Measurements from ENCODE around the gene CCDC85C. TPM values are rescaled to one million over a fixed set of nuclear protein-coding genes. Genes with fewer than 3 reads are reported as not detected.
A peak's percentile ranks its signal among the peaks of the same experiment; 100 is the strongest.

The CCDC85C gene
- polyA plus RNA-seq, 4 donors, result 29.1 to 38.7 (median 30.8) TPM

GRCh38 chr14:99527427-99528076, 76.5 kb downstream of the CCDC85C start:
- DNase-seq (ENCODE audit: low read depth in 4 of 4, low spot score in 3 of 4), result no peak

GRCh38 chr14:99527026-99527425, 77.0 kb downstream of the CCDC85C start:
- no peak for DNase-seq (ENCODE audit: low read depth in 4 of 4, low spot score in 3 of 4)

DNA sequence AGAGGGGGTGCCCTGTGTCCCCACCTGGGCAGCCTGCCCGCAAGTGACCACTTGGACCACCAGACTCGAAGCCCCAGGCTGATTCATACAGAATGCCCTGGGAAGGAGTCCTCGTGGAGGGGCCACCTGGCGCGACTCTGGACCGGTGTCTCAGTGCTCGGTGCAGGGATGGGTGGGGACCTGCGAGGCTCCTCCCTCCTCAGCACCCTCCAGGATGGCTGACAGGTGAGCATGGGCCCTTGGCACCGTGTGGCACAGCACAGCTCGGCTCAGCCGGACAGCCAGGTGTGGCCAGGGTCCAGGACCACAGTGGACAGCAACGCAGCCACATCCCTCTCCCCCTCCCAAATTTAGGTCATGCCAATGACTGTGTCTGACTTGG, 78.3 kb downstream of the CCDC85C start:
- no peak for DNase-seq (ENCODE audit: low read depth in 4 of 4, low spot score in 3 of 4)

GRCh38 chr14:99524804-99525698, 79.0 kb downstream of the CCDC85C start:
- DNase-seq (ENCODE audit: low read depth in 4 of 4, low spot score in 3 of 4), result no peak

GRCh38 chr14:99524091-99524661, 79.8 kb downstream of the CCDC85C start:
- DNase-seq (ENCODE audit: low read depth in 4 of 4, low spot score in 3 of 4), result no peak

DNA sequence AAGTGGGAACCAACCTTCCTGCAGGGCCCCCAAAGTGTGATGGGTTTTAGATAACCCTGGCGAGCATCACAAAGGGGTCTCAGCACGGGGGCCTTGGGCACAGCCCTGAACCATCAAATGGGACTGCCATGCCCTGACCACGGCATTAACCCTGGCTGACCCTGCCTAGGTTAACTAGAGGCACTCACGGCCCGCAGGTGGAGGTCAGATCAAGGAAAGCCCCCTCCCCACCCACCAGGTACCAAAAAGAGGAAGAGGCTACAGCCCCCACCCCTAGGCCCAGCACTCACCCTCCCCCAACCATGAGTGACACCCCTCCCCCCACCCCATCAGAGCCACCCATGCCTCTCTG, 80.3 kb downstream of the CCDC85C start:
- no peak for DNase-seq (ENCODE audit: low read depth in 4 of 4, low spot score in 3 of 4)

- no peak for DNase-seq (ENCODE audit: low read depth in 4 of 4, low spot score in 3 of 4)
These were observed 80.9 kb downstream of the CCDC85C start for GRCh38 chr14:99522934-99523703.

DNA sequence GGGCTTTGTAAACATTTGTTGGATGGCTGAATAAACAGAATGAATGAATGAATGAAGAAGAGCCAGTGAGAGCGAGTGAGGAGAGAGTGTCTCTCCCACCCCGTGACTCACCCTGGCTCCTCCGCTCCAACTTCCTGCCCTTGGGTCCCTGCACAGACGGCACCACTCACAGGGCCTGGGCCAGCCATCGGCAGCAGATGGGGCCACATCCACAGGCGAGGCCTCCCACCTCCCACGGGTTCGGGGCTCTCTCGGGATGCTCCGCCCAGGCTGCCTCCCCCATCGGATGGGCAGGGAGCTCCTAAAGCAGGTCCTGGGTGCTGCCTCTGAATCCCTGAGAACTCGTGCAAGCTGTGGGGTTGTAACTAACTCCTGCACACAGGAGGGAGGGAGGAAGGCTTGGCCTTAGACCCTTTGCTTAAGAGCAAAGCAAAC, 81.5 kb downstream of the CCDC85C start:
- DNase-seq (ENCODE audit: low read depth in 4 of 4, low spot score in 3 of 4), result no peak

GRCh38 chr14:99522025-99522401, 82.0 kb downstream of the CCDC85C start:
- no peak for DNase-seq (ENCODE audit: low read depth in 4 of 4, low spot score in 3 of 4)

DNA sequence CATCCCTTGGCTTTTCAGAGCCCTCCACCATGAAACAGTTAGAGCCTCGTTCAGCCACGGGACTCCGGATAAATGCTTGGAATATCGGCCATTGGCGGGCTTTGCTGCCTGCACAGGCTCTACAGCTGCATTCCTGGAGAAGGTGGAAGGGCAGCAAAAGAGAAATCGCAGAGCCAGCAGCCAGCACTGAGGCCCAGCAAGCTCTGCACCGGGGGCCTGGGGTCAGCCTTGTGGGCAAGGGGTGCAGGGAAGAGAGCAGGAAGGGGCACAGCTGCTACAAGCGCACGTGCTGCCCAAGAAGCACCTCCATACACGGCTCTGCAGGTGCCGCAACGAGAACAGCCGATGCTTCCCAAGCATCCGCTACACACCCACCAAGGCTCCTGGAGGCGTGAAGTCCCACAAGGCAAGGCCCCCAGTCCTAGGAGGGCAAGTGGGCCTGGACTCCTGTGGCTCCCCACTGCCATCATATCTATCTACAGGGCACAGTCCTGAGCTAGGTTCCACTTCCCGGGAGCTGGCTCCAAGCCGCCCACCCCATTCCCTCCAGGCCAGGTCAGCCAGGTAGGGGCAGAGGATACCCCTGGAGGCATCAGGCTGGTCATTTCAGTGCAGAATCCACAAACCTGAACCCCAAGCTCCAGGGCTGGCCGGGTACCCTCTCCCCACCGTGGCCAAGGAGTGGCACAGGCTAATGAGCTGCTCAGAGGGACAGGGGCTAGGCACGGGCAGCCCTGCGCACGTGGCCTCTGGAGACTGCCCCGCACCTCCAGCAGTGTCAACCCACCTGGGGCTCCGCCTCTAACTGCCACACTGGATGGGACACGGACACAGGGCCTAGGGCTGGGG, 82.6 kb downstream of the CCDC85C start:
- no peak for DNase-seq (ENCODE audit: low read depth in 4 of 4, low spot score in 3 of 4)

GRCh38 chr14:99520571-99521081, 83.4 kb downstream of the CCDC85C start:
- DNase-seq (ENCODE audit: low read depth in 4 of 4, low spot score in 3 of 4), result no peak

- no peak for DNase-seq (ENCODE audit: low read depth in 4 of 4, low spot score in 3 of 4)
These were observed 84.0 kb downstream of the CCDC85C start for GRCh38 chr14:99519931-99520421.

DNA sequence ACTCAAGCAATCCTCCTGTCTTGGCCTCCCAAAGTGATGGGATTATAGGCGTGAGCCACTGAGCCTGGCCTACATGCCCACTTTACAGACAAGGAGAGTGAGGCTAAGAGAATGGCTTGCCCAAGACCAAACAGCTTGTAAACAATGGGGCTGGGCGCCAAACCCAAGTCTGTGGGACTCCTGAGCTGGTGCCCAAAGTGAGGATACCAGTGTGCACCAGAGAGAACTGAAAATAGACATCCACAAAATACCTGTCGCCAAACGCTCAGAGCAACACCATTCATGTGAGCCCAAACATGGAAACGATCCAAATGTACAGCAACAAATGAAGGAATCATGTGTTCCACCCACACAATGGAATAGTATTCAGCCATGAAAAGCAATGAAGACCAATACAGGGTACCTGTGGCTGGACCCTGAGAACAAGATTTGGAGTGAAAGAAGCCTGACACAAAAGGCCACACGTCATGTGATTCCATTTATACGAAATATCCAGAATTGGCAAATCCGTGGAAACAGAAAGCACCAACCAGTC, 84.6 kb downstream of the CCDC85C start:
- DNase-seq (ENCODE audit: low read depth in 4 of 4, low spot score in 3 of 4), result no peak

- DNase-seq (ENCODE audit: low read depth in 4 of 4, low spot score in 3 of 4), result peak in 2 of 4 donors; percentile 39 to 45
These were observed 85.3 kb downstream of the CCDC85C start for GRCh38 chr14:99518441-99519346.

DNA sequence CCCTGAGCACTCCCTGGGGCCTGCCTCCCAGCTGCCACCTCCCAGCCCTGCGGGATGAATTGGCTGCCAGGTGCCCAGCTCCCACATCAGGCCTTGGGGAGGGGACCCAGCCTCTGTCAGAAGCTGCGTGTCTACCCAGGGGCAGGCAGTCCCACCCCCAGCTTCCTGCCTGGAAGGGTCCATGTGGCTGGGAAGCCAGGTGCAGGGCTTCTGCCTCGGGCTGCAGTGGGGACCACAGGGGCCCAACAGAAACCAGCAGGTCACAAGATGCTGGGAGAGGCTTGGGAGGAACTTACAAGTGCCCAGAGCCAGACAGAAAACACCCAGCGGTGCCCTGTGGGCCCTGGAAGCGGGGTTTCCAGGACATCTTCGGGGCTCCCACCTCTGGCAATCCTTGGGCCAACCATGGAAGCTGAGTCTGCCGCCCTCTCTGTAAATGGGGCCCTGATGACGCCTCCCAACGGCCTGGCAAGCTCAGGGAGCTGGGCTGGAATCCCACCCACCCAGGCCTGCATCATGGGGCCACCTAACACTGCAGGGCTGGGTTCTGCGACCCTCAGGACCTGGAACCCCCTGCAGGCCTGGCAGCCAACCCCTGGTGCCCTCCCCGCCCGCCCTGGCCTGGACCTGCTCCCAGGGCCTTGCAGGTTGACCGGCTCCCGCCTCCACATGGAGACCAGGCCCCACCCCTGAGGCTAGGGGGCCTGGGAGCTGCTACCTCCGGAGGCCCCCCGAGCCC, 86.2 kb downstream of the CCDC85C start:
- no peak for DNase-seq (ENCODE audit: low read depth in 4 of 4, low spot score in 3 of 4)

GRCh38 chr14:99516871-99517642, 87.0 kb downstream of the CCDC85C start:
- DNase-seq (ENCODE audit: low read depth in 4 of 4, low spot score in 3 of 4), result no peak
